Prostate gland (tissue), 2 donors: ENCODE data around the gene FAM216A. TPM values are rescaled to one million over a fixed set of nuclear protein-coding genes. Genes with fewer than 3 reads are reported as not detected.
"Not testable (repeated sequence)": the region's sequence is repeated elsewhere in the genome, so short reads cannot be mapped to it uniquely, and the experiment has no call there.

Experiments
- DNase-seq: peaks from one replicate; pipeline ENCODE4 v3.0.0-alpha.2; 2019; ENCODE audit warnings: low spot score
- H3K27ac ChIP-seq, 2 donors: fragments of 200-600 bp; sonication (generic); 2 replicates each; pipeline ENCODE4 v1.5.1; 2017 to 2019
- H3K27me3 ChIP-seq: fragments of 200-600 bp; sonication (generic); replicated peaks from 2 replicates; pipeline ENCODE4 v1.5.1; 2019; ENCODE audit not compliant: insufficient read depth
- H3K36me3 ChIP-seq, 2 donors: fragments of 200-600 bp; sonication (generic); 1 replicate in 1 of 2; 2 replicates in 1 of 2; pipeline versions ENCODE4 v1.5.1 to v1.8.1; 2017 to 2019
- H3K4me1 ChIP-seq: fragments of 200-600 bp; sonication (generic); replicated peaks from 2 replicates; pipeline ENCODE4 v1.5.1; 2019
- H3K4me3 ChIP-seq, 2 donors: fragments of 200-600 bp; sonication (generic); 2 replicates each; pipeline ENCODE4 v1.5.1; 2017 to 2019
- H3K9me3 ChIP-seq: fragments of 200-600 bp; sonication (generic); 2 replicates; pipeline ENCODE4 v1.5.1; 2017
- POLR2A ChIP-seq: fragments of 450-650 bp; IDR thresholded peaks from one replicate; pipeline ENCODE4 v1.6.1; 2016; ENCODE audit warnings: antibody characterized with exemption, mild to moderate bottlenecking
- POLR2AphosphoS5 ChIP-seq: sonication (generic); formaldehyde crosslinking; IDR thresholded peaks from one replicate; pipeline ENCODE4 v1.6.1; 2017; ENCODE audit warnings: antibody characterized with exemption
- WGBS: methylation state at CpG from one replicate; pipeline ENCODE4 v1.1.5; 2018; 5-methylcytosine and 5-hydroxymethylcytosine counted together
- intact Hi-C: fragments of 100-400 bp; cut with DNase I; formaldehyde crosslinking; loops from one replicate; pipeline ENCODE4 v1.14.2; 2022
- total RNA-seq, 2 donors: library from RNA; depleted of rRNA; stranded (reverse); fragments of >200 nt; gene quantifications; one replicate each; pipeline ENCODE4 v1.1.0, GENCODE V29; 2016
- TF ChIP-seq, protein P1 (sequence below), 4 experiments: fragments of 200-600 bp in 2 of 4; fragments of 450-650 bp in 2 of 4; sonication (generic) in 2 of 4; IDR thresholded peaks; 1 replicate in 3 of 4; 2 replicates in 1 of 4; pipeline ENCODE4 v1.5.1; 2016 to 2019; ENCODE audit warnings: antibody characterized with exemption in 4 of 4, mild to moderate bottlenecking in 2 of 4, moderate library complexity in 2 of 4

Gene FAM216A
- total RNA-seq, 2 donors from 2014 or later: 3.6 to 11.5 TPM

DNA sequence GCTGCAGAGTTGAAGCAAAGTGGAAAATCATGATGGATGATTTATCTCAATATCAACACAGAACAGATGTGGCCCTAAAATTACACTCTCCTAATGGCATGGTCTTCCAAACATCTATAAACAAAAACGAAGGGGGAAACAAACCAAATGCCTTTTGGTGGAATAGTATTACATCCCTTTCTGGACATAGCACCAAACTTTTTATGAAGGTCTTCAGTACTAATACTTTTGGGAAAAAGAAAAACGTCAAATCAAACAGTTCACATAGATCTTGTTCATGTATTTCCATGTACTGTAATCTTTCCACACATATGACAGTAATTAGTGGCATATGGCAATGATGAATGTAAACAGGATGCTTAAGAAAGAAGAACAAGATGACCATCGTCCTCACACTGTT is 42.2 kb upstream of the FAM216A start:
- 43% methylated on average over 3 of the region's 3 CpGs for WGBS
- no peaks in the 10 kb centered on the region for H3K27me3 ChIP-seq
- H3K36me3 ChIP-seq: no peaks in the 10 kb centered on the region
- H3K27ac ChIP-seq: no peak overlapping the region
- TF ChIP-seq POLR2AphosphoS5: no peak
- TF ChIP-seq, protein P1, sequence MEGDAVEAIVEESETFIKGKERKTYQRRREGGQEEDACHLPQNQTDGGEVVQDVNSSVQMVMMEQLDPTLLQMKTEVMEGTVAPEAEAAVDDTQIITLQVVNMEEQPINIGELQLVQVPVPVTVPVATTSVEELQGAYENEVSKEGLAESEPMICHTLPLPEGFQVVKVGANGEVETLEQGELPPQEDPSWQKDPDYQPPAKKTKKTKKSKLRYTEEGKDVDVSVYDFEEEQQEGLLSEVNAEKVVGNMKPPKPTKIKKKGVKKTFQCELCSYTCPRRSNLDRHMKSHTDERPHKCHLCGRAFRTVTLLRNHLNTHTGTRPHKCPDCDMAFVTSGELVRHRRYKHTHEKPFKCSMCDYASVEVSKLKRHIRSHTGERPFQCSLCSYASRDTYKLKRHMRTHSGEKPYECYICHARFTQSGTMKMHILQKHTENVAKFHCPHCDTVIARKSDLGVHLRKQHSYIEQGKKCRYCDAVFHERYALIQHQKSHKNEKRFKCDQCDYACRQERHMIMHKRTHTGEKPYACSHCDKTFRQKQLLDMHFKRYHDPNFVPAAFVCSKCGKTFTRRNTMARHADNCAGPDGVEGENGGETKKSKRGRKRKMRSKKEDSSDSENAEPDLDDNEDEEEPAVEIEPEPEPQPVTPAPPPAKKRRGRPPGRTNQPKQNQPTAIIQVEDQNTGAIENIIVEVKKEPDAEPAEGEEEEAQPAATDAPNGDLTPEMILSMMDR (IDR thresholded peaks at IDR 0.05): no peak
- TF ChIP-seq POLR2A: no peak
- DNase-seq: no peak
- H3K4me3 ChIP-seq: no peak overlapping the region
- intact Hi-C loops: loop anchor here (10.0 kb wide), 1 partner anchor 142 kb away; the partner anchor contains the start of gene ATP2A2
- H3K4me1 ChIP-seq: no peaks in the 10 kb centered on the region
- H3K9me3 ChIP-seq: no peaks in the 10 kb centered on the region

- H3K36me3 ChIP-seq, H3K27ac ChIP-seq, H3K4me3 ChIP-seq, H3K27me3 ChIP-seq, H3K4me1 ChIP-seq, DNase-seq, H3K9me3 ChIP-seq: not testable (repeated sequence)
- intact Hi-C loops: loop anchor here (10.0 kb wide), 1 partner anchor 145 kb away; the partner anchor contains the start of gene ATP2A2
- WGBS: 96% methylated on average over 15 of the region's 15 CpGs
These were observed 39.0 kb upstream of the FAM216A start for GRCh38 chr12:110429676-110430075.

- H3K36me3 ChIP-seq: peaks cover 0 to 5% of the 10 kb centered on the region in 2 donors
- no peaks in the 10 kb centered on the region for H3K27me3 ChIP-seq
- no peak for DNase-seq
- H3K4me1 ChIP-seq: no peaks in the 10 kb centered on the region
- no peak for TF ChIP-seq POLR2A
- TF ChIP-seq, protein P1 (IDR thresholded peaks at IDR 0.05): no peak
- TF ChIP-seq POLR2AphosphoS5: no peak
- no peaks in the 10 kb centered on the region for H3K9me3 ChIP-seq
- intact Hi-C loops: loop anchor here (1.0 kb wide), 1 partner anchor 333 kb away; no protein-coding TSS in a partner anchor
- WGBS: 86% methylated on average over 12 of the region's 12 CpGs
- peak overlapping the region; percentile 53 to 75 for H3K27ac ChIP-seq
- H3K4me3 ChIP-seq: peak overlapping the region; percentile 38 to 43
These were observed 36.6 kb upstream of the FAM216A start for GRCh38 chr12:110431957-110432587.

DNA sequence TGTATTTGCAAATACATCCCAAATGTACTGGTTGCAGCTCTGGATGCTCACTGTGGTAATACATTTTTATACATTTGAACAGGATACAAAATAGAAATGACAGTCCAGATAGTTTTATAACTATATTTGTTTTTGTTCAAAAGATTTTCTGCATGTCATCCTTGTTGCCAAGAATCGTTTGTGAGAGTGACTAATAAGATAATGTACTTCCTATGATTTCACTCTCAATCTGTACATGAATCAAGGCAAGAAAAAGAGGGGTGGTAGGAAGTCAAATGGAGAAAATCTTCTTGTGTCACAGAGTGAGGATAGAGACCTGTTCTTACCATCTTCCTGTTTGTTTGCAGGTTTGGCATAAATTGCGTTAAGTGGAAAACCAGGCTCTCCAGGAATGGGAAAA is 32.4 kb upstream of the FAM216A start:
- H3K4me1 ChIP-seq: no peaks in the 10 kb centered on the region
- intact Hi-C loops: no loop called here
- no peak overlapping the region for H3K4me3 ChIP-seq
- H3K9me3 ChIP-seq: no peaks in the 10 kb centered on the region
- H3K27ac ChIP-seq: no peak overlapping the region
- TF ChIP-seq POLR2AphosphoS5: no peak
- no peak for TF ChIP-seq POLR2A
- peaks cover 0 to 5% of the 10 kb centered on the region in 2 donors for H3K36me3 ChIP-seq
- WGBS: 48% methylated on average over 2 of the region's 2 CpGs
- DNase-seq: no peak
- no peaks in the 10 kb centered on the region for H3K27me3 ChIP-seq

- intact Hi-C loops: no loop called here
These were observed 24.2 kb upstream of the FAM216A start for GRCh38 chr12:110444455-110444854.

More at GRCh38 chr12:110444455-110444854, 24.2 kb upstream of the FAM216A start:
- H3K27ac ChIP-seq: no peak overlapping the region
- H3K9me3 ChIP-seq: no peaks in the 10 kb centered on the region
- H3K36me3 ChIP-seq: peaks cover 0 to 9% of the 10 kb centered on the region in 2 donors
- H3K27me3 ChIP-seq: no peaks in the 10 kb centered on the region
- peaks cover 3% of the 10 kb centered on the region for H3K4me1 ChIP-seq
- 95% methylated on average over 3 of the region's 3 CpGs for WGBS
- TF ChIP-seq POLR2AphosphoS5: no peak
- no peak for TF ChIP-seq POLR2A
- TF ChIP-seq, protein P1 (IDR thresholded peaks at IDR 0.05): no peak
- H3K4me3 ChIP-seq: no peak overlapping the region
- DNase-seq: no peak
